ENCODE measurements around the gene SOHLH1.

DNA sequence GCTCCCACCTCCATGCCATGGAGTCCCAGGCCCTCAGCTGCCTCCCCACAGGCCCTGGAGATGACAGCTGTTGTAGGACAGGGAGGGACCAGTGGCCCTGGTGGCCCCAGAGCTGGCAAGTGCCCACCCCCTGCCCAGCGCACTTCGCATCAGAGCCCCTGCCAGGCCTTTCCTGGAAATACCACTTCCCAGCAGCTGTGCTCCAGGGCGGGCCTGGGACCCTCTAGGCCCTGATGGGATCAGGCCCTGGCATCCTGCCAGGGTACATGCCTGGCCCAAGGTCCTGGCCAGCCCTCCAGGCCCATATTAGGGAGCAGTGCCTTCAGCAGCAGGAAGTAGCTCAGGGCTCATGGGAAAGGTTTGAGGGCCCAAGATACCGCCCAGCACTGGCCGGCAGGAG is 5.2 kb upstream of the SOHLH1 start:
- TF ChIP-seq CTCF (IDR thresholded peaks at IDR 0.05), result no peak
- no peak for TF ChIP-seq EZH2 (IDR thresholded peaks at IDR 0.05)
- TF ChIP-seq EZH2phosphoT487 (IDR thresholded peaks at IDR 0.05), result no peak
